HS-27A (cell line): ENCODE results near the gene KCTD20.

Experiments
- DNase-seq: peaks from one replicate; pipeline ENCODE4 v3.0.0-alpha.2; 2012; ENCODE audit warnings: low read depth, missing footprints

KCTD20 gene

GRCh38 chr6:36493859-36494258, 51.1 kb downstream of the KCTD20 start:
- DNase-seq, result no peak

- no peak for DNase-seq
Measured at GRCh38 chr6:36495086-36495485, 52.3 kb downstream of the KCTD20 start.

- no peak for DNase-seq
Measured at GRCh38 chr6:36499918-36500317, 57.1 kb downstream of the KCTD20 start.

- DNase-seq, result no peak
Measured at GRCh38 chr6:36501686-36502085, 58.9 kb downstream of the KCTD20 start.

- DNase-seq, result no peak
Measured at GRCh38 chr6:36504181-36504580, 61.4 kb downstream of the KCTD20 start.

- DNase-seq, result no peak
Measured at GRCh38 chr6:36504982-36505381, 62.2 kb downstream of the KCTD20 start.

GRCh38 chr6:36505744-36506534, 63.1 kb downstream of the KCTD20 start:
- no peak for DNase-seq

GRCh38 chr6:36506611-36507010, 63.8 kb downstream of the KCTD20 start:
- DNase-seq, result no peak

GRCh38 chr6:36508532-36508931, 65.7 kb downstream of the KCTD20 start:
- no peak for DNase-seq

GRCh38 chr6:36510365-36510764, 67.6 kb downstream of the KCTD20 start:
- no peak for DNase-seq

- DNase-seq, result no peak
Measured at GRCh38 chr6:36514554-36515456, 72.0 kb downstream of the KCTD20 start.

- no peak for DNase-seq
Measured at GRCh38 chr6:36515844-36516243, 73.0 kb downstream of the KCTD20 start.

- DNase-seq, result no peak
Measured at GRCh38 chr6:36516559-36516958, 73.8 kb downstream of the KCTD20 start.

GRCh38 chr6:36516988-36517387, 74.2 kb downstream of the KCTD20 start:
- DNase-seq, result no peak

- DNase-seq, result no peak
Measured at GRCh38 chr6:36517408-36517807, 74.6 kb downstream of the KCTD20 start.

GRCh38 chr6:36519352-36519751, 76.6 kb downstream of the KCTD20 start:
- DNase-seq, result no peak

GRCh38 chr6:36523451-36523850, 80.7 kb downstream of the KCTD20 start:
- DNase-seq, result no peak

- no peak for DNase-seq
Measured at GRCh38 chr6:36523936-36524499, 81.2 kb downstream of the KCTD20 start.

GRCh38 chr6:36524871-36525270, 82.1 kb downstream of the KCTD20 start:
- DNase-seq, result no peak

GRCh38 chr6:36525346-36525745, 82.5 kb downstream of the KCTD20 start:
- DNase-seq, result no peak

GRCh38 chr6:36526066-36526465, 83.3 kb downstream of the KCTD20 start:
- DNase-seq, result no peak

- no peak for DNase-seq
Measured at GRCh38 chr6:36533321-36533720, 90.5 kb downstream of the KCTD20 start.
